ENCODE measurements around the gene RTCA.
"Not testable (repeated sequence)": the region's sequence is repeated elsewhere in the genome, so short reads cannot be mapped to it uniquely, and the experiment has no call there.

The RTCA gene

GRCh38 chr1:100250264-100250663 lies 15.8 kb upstream of the RTCA start:
- DNase-seq = no peak
- Mint-ChIP-seq H3K4me3 (no peak overlapping the region), H3K27me3 (ENCODE audit: low read depth, poor library complexity) (no peaks in the 10 kb centered on the region), H3K36me3 (ENCODE audit: low read depth) (no peaks in the 10 kb centered on the region), H3K4me1 (peaks cover 9% of the 10 kb centered on the region), H3K9me3 (no peaks in the 10 kb centered on the region), H3K27ac (no peak overlapping the region)
- TF ChIP-seq CTCF (IDR thresholded peaks at IDR 0.05) = no peak

DNA sequence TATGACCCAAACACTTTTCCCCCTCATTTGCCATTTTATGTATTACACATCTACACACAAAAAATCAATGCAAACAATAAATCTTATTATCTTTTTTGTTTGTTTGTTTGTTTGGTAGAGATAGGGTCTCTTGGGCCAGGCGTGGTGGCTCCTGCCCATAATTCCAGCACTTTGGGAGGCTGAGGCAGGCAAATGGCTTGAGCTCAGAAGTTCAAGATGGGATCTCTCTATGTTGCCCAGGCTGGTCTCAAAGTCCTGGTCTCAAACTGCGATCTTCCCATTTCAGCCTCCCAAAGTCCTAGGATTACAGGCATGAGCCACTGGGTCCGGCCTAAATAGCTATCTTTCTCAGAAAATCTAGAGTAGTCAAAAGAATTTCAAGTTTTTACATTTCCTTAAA lies 15.2 kb upstream of the RTCA start:
- Mint-ChIP-seq H3K27me3 (ENCODE audit: low read depth, poor library complexity) (no peaks in the 10 kb centered on the region), H3K36me3 (ENCODE audit: low read depth) (no peaks in the 10 kb centered on the region), H3K27ac (no peak overlapping the region), H3K4me1 (peaks cover 9% of the 10 kb centered on the region), H3K9me3 (no peaks in the 10 kb centered on the region), H3K4me3 (no peak overlapping the region)
- TF ChIP-seq CTCF (IDR thresholded peaks at IDR 0.05) = no peak
- no peak for DNase-seq

DNA sequence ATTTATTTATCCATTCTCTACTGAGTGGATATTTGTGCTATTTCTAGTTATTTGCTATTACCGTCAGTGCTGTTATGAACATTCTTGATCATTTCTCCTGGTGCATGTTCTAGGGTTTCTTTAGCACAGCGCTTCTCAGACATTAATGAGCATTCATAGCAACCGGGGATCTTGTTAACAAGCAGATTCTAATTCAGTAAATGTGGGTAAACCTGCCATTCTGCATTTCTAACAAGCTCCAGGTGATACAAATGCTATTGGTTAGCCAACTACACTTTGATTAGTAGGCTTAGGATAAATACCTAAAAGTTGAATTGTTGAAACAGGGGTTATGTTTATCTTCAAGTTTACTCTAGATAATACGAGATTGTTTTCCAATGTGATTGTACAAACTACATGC lies 13.1 kb upstream of the RTCA start:
- no peak overlapping the region for H3K27ac Mint-ChIP-seq
- DNase-seq = no peak
- no peaks in the 10 kb centered on the region for H3K27me3 Mint-ChIP-seq (ENCODE audit: low read depth, poor library complexity)
- no peaks in the 10 kb centered on the region for H3K9me3 Mint-ChIP-seq
- no peak for TF ChIP-seq CTCF (IDR thresholded peaks at IDR 0.05)
- H3K4me3 Mint-ChIP-seq = no peak overlapping the region
- no peaks in the 10 kb centered on the region for H3K36me3 Mint-ChIP-seq (ENCODE audit: low read depth)
- no peaks in the 10 kb centered on the region for H3K4me1 Mint-ChIP-seq

GRCh38 chr1:100253552-100253951 lies 12.5 kb upstream of the RTCA start:
- Mint-ChIP-seq H3K36me3 (ENCODE audit: low read depth) (no peaks in the 10 kb centered on the region), H3K27ac (no peak overlapping the region), H3K27me3 (ENCODE audit: low read depth, poor library complexity) (no peaks in the 10 kb centered on the region), H3K4me3 (no peak overlapping the region), H3K9me3 (peaks cover 3% of the 10 kb centered on the region), H3K4me1 (no peaks in the 10 kb centered on the region)
- DNase-seq = no peak
- TF ChIP-seq CTCF (IDR thresholded peaks at IDR 0.05) = no peak

- not testable (repeated sequence) for H3K36me3 Mint-ChIP-seq (ENCODE audit: low read depth); H3K27ac Mint-ChIP-seq; H3K27me3 Mint-ChIP-seq (ENCODE audit: low read depth, poor library complexity); DNase-seq; H3K4me3 Mint-ChIP-seq; H3K4me1 Mint-ChIP-seq
- peaks cover 24% of the 10 kb centered on the region for H3K9me3 Mint-ChIP-seq
Observed at GRCh38 chr1:100256273-100256672, 9.7 kb upstream of the RTCA start.

GRCh38 chr1:100258427-100258826 lies 7.6 kb upstream of the RTCA start:
- not testable (repeated sequence) for H3K4me1 Mint-ChIP-seq; DNase-seq; H3K4me3 Mint-ChIP-seq; H3K27me3 Mint-ChIP-seq (ENCODE audit: low read depth, poor library complexity); H3K27ac Mint-ChIP-seq
- H3K36me3 Mint-ChIP-seq (ENCODE audit: low read depth) = peaks cover 22% of the 10 kb centered on the region
- peaks cover 40% of the 10 kb centered on the region for H3K9me3 Mint-ChIP-seq

DNA sequence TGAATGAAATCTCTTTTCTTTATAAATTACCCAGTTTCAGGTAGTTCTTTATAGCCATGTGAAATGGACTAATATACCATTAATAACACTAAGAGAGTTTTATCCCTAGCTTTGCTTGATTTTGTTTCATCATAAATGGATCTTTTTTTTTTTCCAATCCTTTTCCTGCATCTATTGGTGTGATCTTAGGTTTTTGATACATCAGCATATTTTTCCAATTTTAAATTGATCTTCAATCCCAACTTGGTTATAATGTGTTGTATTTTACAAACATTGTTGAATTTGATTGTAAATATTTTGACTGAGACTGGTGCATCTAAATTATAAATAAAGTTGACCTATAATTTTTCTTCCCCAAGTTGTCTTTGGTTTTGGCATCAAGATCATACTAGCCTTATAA lies 4.3 kb upstream of the RTCA start:
- DNase-seq = no peak
- no peak overlapping the region for H3K4me3 Mint-ChIP-seq

GRCh38 chr1:100264081-100264480 lies 1.9 kb upstream of the RTCA start:
- H3K4me3 Mint-ChIP-seq, H3K27ac Mint-ChIP-seq, DNase-seq: not testable (repeated sequence)
- Mint-ChIP-seq H3K4me1 (peaks cover 29% of the 10 kb centered on the region), H3K36me3 (ENCODE audit: low read depth) (peaks cover 60% of the 10 kb centered on the region), H3K27me3 (ENCODE audit: low read depth, poor library complexity) (peaks cover 14% of the 10 kb centered on the region), H3K9me3 (peaks cover 55% of the 10 kb centered on the region)

More for the DNA sequence above, 4.3 kb upstream of the RTCA start:
- Mint-ChIP-seq H3K27ac (no peak overlapping the region), H3K9me3 (peaks cover 62% of the 10 kb centered on the region), H3K27me3 (ENCODE audit: low read depth, poor library complexity) (peaks cover 14% of the 10 kb centered on the region), H3K36me3 (ENCODE audit: low read depth) (peaks cover 47% of the 10 kb centered on the region), H3K4me1 (peaks cover 13% of the 10 kb centered on the region)
- TF ChIP-seq CTCF (IDR thresholded peaks at IDR 0.05) = no peak
